Measurements from ENCODE around the gene CAPNS1. TPM values are rescaled to one million over a fixed set of nuclear protein-coding genes. Genes with fewer than 3 reads are reported as not detected.
"Not testable (repeated sequence)": the region's sequence is repeated elsewhere in the genome, so short reads cannot be mapped to it uniquely, and the experiment has no call there.

The CAPNS1 gene
- total RNA-seq, 2 donors from 2014 or later = 234 to 377 TPM

GRCh38 chr19:36110487-36111199 is 29.2 kb upstream of the CAPNS1 start, which contains the start of gene OVOL3:
OVOL3 (plus strand) TSS chr19:36111143; CDS start chr19:36111203, 60 bp downstream.
- peaks cover 18 to 22% of the 10 kb centered on the region in 2 donors for H3K36me3 Mint-ChIP-seq
- no peaks in the 10 kb centered on the region for H3K9me3 Mint-ChIP-seq
- no peak for ATAC-seq
- peak within 1 kb of the TSS in 1 of 2 donors; percentile 90 for H3K27ac Mint-ChIP-seq
- DNase-seq (ENCODE audit: low spot score in 2 of 2) = no peak

- Mint-ChIP-seq H3K27ac (no peak overlapping the region), H3K9me3 (no peaks in the 10 kb centered on the region), H3K36me3 (peaks cover 18 to 21% of the 10 kb centered on the region in 2 donors)
- DNase-seq (ENCODE audit: low spot score in 2 of 2) = no peak
- ATAC-seq = no peak
Observed at GRCh38 chr19:36111200-36111539, 28.7 kb upstream of the CAPNS1 start.

- Mint-ChIP-seq H3K27ac (peak overlapping the region in 1 of 2 donors; percentile 90), H3K36me3 (peaks cover 20 to 23% of the 10 kb centered on the region in 2 donors)
Observed at GRCh38 chr19:36112678-36113077, 27.2 kb upstream of the CAPNS1 start.

DNA sequence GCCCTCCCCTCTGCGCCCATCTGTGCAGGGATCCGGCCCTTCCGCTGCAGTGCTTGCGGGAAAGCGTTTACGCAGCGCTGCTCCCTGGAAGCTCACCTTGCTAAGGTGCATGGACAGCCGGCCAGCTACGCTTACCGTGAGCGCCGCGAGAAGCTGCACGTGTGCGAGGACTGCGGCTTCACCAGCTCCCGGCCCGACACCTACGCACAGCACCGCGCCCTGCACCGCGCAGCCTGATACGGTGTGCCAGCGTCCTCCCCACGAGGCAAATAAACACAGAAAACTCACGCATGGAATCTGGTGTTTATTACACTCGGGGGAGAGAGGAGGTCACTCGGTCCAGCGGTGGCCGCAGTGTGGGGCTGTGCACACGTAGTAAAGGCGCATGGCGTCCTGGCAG is 26.4 kb upstream of the CAPNS1 start:
- H3K27ac Mint-ChIP-seq = peak overlapping the region; percentile 92 to 99
- ATAC-seq = no peak
- DNase-seq (ENCODE audit: low spot score in 2 of 2) = no peak
- peaks cover 20 to 23% of the 10 kb centered on the region in 2 donors for H3K36me3 Mint-ChIP-seq
- no peaks in the 10 kb centered on the region for H3K9me3 Mint-ChIP-seq

More at GRCh38 chr19:36112678-36113077, 27.2 kb upstream of the CAPNS1 start:
- ATAC-seq = no peak
- H3K9me3 Mint-ChIP-seq = no peaks in the 10 kb centered on the region
- no peak for DNase-seq (ENCODE audit: low spot score in 2 of 2)

- Mint-ChIP-seq H3K27ac (peak overlapping the region; percentile 92 to 99), H3K36me3 (peaks cover 20 to 23% of the 10 kb centered on the region in 2 donors), H3K9me3 (no peaks in the 10 kb centered on the region)
- ATAC-seq (no peak), DNase-seq (ENCODE audit: low spot score in 2 of 2) (peak in 1 of 2 donors; percentile 69)
Observed at GRCh38 chr19:36113894-36114720, 25.8 kb upstream of the CAPNS1 start.

DNA sequence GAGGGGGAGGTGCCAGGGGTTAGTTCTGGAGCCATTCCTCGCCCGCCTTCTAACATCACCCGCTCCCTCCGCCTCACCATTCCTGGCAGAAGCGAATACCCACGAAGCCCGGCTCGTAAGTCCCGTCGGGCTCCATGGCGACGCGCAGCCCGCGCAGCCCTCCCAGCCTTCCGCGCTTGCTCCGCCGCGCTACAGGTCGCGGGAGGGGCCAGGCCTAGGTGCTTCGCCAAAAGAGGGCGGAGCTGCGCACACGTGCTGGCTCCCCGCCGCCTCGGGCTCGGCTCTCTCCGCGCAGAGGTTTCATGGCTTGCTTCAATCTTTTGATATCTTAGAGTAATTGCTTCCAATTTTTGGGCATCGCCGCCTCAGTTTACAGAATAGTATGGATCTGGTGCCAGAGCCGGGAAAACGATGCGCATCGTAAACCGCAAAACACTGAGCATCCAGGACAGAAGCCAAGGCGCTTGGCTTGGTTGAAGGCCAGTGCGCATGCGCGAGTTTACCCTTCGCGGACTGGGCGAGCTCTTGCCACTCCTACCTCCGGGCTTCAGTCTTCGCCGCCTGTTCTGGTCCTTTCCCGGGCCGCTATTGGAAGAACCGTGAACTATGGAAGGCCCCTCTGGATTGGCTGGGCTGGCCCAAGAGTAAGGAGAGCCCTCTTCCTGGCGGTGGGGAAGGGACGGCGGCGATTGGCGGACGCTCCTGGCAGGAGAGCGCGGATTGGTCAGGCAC is 25.0 kb upstream of the CAPNS1 start, which contains the start of gene POLR2I:
Gene POLR2I (minus strand): TSS at position 155 of the 732 bp plus-strand sequence. CDS start 19 bp downstream, at position 136.
- peak within 1 kb of the TSS; percentile 92 to 99 for H3K27ac Mint-ChIP-seq
- ATAC-seq = peak; percentile 90 to 91
- H3K9me3 Mint-ChIP-seq = no peaks in the 10 kb centered on the region
- peak; percentile 96 to 100 for DNase-seq (ENCODE audit: low spot score in 2 of 2)
- peaks cover 20 to 23% of the 10 kb centered on the region in 2 donors for H3K36me3 Mint-ChIP-seq

DNA sequence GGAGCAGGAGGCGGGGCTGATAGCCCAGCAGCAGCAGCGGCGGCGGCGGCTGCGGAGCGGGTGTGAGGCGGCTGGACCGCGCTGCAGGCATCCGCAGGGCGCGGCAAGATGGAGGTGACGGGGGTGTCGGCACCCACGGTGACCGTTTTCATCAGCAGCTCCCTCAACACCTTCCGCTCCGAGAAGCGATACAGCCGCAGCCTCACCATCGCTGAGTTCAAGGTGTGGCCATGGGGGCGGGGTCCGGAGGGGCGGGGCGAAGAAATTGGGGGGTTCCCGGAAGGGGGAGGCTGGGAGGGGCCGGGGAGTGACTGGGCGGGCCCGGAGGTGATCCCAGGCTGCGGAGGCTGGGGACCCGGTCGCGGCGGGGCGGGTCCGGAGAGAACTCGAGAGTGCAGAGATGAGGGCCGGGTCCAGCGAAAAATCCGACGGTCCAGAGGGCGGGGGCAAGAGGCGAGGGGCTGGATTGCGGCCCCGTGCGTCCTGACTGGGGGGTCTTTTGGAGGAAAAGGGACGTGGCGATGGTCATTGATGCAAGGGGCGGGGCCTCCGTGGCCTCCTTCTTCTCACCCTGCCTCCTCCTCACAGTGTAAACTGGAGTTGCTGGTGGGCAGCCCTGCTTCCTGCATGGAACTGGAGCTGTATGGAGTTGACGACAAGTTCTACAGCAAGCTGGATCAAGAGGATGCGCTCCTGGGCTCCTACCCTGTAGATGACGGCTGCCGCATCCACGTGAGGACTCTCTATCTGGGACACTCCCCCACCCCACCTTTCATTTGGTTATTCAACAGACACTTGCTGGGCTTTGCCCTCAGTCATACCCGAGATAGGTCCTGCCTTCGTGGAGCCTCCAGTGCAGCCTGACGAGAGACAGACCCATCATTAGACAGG is 24.2 kb upstream of the CAPNS1 start, which contains the start of gene TBCB:
Gene TBCB (plus strand): TSS at position 16 of the 891 bp plus-strand sequence. CDS start 93 bp downstream, at position 109.
- Mint-ChIP-seq H3K36me3 (peaks cover 20 to 23% of the 10 kb centered on the region in 2 donors), H3K9me3 (no peaks in the 10 kb centered on the region), H3K27ac (peak within 1 kb of the TSS; percentile 92 to 99)
- peak in 1 of 2 donors; percentile 82 for DNase-seq (ENCODE audit: low spot score in 2 of 2)
- peak; percentile 61 to 71 for ATAC-seq

DNA sequence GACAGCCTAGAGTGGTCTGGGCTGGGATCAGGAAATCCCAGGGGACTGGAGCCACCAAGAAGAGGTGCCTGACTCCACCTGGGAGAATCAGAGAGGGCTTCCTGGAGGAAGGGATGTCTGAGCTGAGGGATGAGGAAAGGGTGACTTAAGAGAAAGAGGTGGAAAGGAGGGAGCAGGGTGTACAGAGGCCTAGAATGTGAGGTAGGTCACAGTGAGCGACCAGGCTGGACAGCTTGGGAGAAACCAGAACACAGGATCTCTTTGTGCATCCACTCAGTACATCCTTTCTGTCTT is 23.6 kb upstream of the CAPNS1 start:
- Mint-ChIP-seq H3K36me3 (peaks cover 20 to 23% of the 10 kb centered on the region in 2 donors), H3K27ac (peak overlapping the region; percentile 68 to 92), H3K9me3 (no peaks in the 10 kb centered on the region)
- DNase-seq (ENCODE audit: low spot score in 2 of 2) = no peak
- ATAC-seq = no peak

DNA sequence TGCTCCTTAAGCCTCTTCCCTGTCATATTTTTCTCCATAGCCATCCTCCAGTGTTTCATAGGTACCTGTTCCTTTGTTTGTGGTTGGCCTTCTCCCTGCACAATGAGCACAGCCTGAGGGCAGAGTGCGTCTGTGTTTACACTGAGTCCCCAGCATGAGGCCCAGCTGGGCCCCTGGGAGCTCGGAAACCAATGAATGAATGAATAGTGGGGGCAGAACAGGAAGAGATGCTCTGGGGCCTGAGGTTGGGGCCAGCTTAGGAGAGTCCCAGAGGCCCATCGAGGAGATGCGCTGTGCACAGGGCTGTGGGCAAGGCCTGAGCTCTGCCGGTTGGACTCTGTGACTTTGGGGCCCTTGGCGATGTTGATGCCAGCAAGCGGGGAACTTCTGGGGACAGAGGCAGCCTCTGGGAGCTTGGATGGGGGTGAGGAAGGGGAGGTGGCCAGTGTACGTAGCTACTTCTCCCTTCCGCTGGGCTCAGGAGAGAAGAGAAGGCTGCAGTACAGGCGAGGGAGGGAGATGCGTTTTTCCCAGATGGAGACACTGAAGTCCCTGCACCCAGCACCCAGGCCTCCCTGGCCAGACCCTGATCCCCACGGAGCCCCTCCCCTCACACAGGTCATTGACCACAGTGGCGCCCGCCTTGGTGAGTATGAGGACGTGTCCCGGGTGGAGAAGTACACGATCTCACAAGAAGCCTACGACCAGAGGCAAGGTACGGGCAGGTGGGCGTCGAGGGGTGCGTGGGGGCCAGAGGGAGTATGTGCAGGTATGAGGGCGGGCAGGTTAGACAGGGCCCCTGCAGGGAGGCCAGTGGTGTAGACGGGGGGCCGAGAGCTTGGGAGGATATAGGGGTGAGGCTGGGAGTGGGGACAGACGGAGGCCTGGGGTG is 19.5 kb upstream of the CAPNS1 start:
- DNase-seq (ENCODE audit: low spot score in 2 of 2) = no peak
- peak overlapping the region; percentile 56 to 72 for H3K27ac Mint-ChIP-seq
- no peak for ATAC-seq
- H3K9me3 Mint-ChIP-seq = no peaks in the 10 kb centered on the region
- H3K36me3 Mint-ChIP-seq = peaks cover 5 to 7% of the 10 kb centered on the region in 2 donors

DNA sequence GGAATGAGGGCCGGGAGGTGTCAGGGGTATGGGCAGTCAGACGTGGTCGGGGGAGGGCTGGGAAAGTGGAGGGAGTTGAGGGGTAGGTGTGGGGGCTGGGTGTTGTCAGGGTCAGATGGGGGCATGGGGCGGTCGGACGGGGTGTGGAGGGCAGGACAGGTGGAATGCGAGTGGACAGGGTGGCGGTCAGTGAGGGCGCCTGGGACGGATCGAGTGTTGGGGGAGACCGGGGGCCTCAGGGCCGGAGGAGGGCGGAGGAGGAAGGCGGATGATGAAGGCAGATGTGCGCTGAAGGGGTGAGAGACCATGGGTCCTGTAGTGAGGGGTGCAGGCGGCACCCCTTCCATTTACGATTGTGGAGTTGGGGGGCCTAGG is 18.9 kb upstream of the CAPNS1 start:
- H3K36me3 Mint-ChIP-seq = peaks cover 5 to 14% of the 10 kb centered on the region in 2 donors
- no peaks in the 10 kb centered on the region for H3K9me3 Mint-ChIP-seq
- no peak for DNase-seq (ENCODE audit: low spot score in 2 of 2)
- no peak for ATAC-seq
- H3K27ac Mint-ChIP-seq = peak overlapping the region in 1 of 2 donors; percentile 72

- ATAC-seq (no peak), DNase-seq (ENCODE audit: low spot score in 2 of 2) (no peak)
- H3K36me3 Mint-ChIP-seq = peaks cover 5 to 14% of the 10 kb centered on the region in 2 donors
- no peaks in the 10 kb centered on the region for H3K9me3 Mint-ChIP-seq
- H3K27ac Mint-ChIP-seq = no peak overlapping the region
Observed at GRCh38 chr19:36121486-36122124, 18.3 kb upstream of the CAPNS1 start.

GRCh38 chr19:36125557-36125956 is 14.3 kb upstream of the CAPNS1 start:
- ATAC-seq (no peak), DNase-seq (ENCODE audit: low spot score in 2 of 2) (no peak)
- no peaks in the 10 kb centered on the region for H3K9me3 Mint-ChIP-seq
- peak overlapping the region in 1 of 2 donors; percentile 15 for H3K27ac Mint-ChIP-seq
- peaks cover 0 to 8% of the 10 kb centered on the region in 2 donors for H3K36me3 Mint-ChIP-seq

DNA sequence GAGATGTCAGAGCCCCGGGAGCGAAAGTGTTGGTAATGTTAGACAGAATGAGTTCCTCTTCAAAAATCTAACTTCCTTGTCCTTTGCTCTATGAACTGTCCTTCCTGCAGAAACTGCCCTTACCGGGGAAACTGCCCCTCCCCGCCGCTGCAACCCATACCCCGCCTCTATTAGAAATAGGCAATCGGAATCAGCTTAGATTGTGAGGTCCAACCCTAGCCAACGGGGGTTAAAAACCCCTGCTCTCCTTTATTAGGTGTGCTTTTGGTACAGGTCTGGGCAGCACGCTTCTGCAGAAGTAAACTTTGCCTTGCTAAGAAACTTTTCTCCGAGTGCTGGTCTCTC is 11.5 kb upstream of the CAPNS1 start:
- DNase-seq (ENCODE audit: low spot score in 2 of 2) = no peak
- peak overlapping the region; percentile 88 to 96 for H3K27ac Mint-ChIP-seq
- H3K36me3 Mint-ChIP-seq = peaks cover 0 to 8% of the 10 kb centered on the region in 2 donors
- no peak for ATAC-seq
- no peaks in the 10 kb centered on the region for H3K9me3 Mint-ChIP-seq

GRCh38 chr19:36131221-36131620 is 8.6 kb upstream of the CAPNS1 start:
- ATAC-seq; DNase-seq (ENCODE audit: low spot score in 2 of 2); H3K36me3 Mint-ChIP-seq; H3K9me3 Mint-ChIP-seq; H3K27ac Mint-ChIP-seq: not testable (repeated sequence)

DNA sequence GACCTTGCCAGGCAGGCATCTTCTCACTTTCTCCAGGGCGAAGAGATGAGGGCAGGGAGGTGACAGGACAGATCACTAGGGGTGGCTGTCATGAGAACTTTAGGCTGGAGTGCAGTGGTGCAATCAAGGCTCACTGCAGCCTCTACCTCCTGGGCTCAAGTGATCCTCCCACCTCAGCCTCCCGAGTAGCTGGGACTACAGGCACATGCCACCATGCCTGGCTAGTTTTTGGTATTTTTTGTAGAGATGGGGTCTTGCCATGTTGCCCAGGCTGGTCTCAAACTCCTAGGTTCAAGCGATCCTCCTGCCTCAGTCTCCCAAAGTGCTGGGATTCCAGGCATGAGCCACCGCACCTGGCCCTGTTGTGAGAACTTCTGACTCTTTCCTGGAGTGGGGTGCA is 5.0 kb upstream of the CAPNS1 start:
- not testable (repeated sequence) for H3K36me3 Mint-ChIP-seq; ATAC-seq; H3K9me3 Mint-ChIP-seq; DNase-seq (ENCODE audit: low spot score in 2 of 2)
- H3K27ac Mint-ChIP-seq = peak overlapping the region in 1 of 2 donors; percentile 73

All from activated naive CD4-positive, alpha-beta T cell treated with anti-CD3 and anti-CD28 coated beads, Interleukin-2, amount 50 U/mL, for 72 hours (primary cell).